NT2/D1 (cell line): ENCODE data around the gene CREB3L2.

Experiments
- SUZ12 ChIP-seq: IDR thresholded peaks from 2 replicates; pipeline ENCODE4 v1.6.1; 2011; ENCODE audit not compliant: insufficient read length, insufficient read depth; ENCODE audit errors: extremely low read depth
- ZNF274 ChIP-seq: IDR thresholded peaks from 2 replicates; pipeline ENCODE4 v1.6.1; 2011; ENCODE audit warnings: mild to moderate bottlenecking, low read depth, low read length

GRCh38 chr7:137835486-137836112, 166.3 kb downstream of the CREB3L2 start:
- no peak for TF ChIP-seq ZNF274
- TF ChIP-seq SUZ12: no peak
